ENCODE results near the gene GRAP. TPM values are rescaled to one million over a fixed set of nuclear protein-coding genes. Genes with fewer than 3 reads are reported as not detected.

GRAP gene
- total and polyA plus RNA-seq, 12 donors = 0.99 to 3.7 (median 2.3) TPM

GRCh38 chr17:19009970-19010369 is 36.8 kb downstream of the GRAP start:
- Histone ChIP-seq H3K27me3 (no peaks in the 10 kb centered on the region), H3K9me3 (peaks cover 0 to 12% (median 0%) of the 10 kb centered on the region in 11 donors), H3K4me3 (no peak overlapping the region), H3K4me1 (peaks cover 0 to 2% (median 0%) of the 10 kb centered on the region in 9 donors), H3K36me3 (no peaks in the 10 kb centered on the region), H3K27ac (no peak overlapping the region)
- DNase-seq (no peak), ATAC-seq (no peak)
- TF ChIP-seq CTCF (IDR thresholded peaks at IDR 0.05) = no peak
- intact Hi-C loops (cut with DNase I) = no loop called here
- WGBS, 2 donors = 92 to 95% methylated on average over 12 of the region's 12 CpGs

GRCh38 chr17:19006698-19007097 is 40.1 kb downstream of the GRAP start:
- intact Hi-C loops (cut with DNase I) = no loop called here

GRCh38 chr17:19005789-19006430 is 40.8 kb downstream of the GRAP start:
- intact Hi-C loops (cut with DNase I) = no loop called here
- H3K4me1 ChIP-seq = peaks cover 0 to 32% (median 10%) of the 10 kb centered on the region in 9 donors
- ATAC-seq = no peak
- peak in 1 of 2 donors; percentile 1 for DNase-seq
- no peaks in the 10 kb centered on the region for H3K36me3 ChIP-seq
- no peak for TF ChIP-seq CTCF (IDR thresholded peaks at IDR 0.05)
- H3K4me3 ChIP-seq = no peak overlapping the region
- 87 to 92% methylated on average over 4 of the region's 4 CpGs for WGBS, 2 donors
- H3K27me3 ChIP-seq = peaks cover 0 to 14% (median 0%) of the 10 kb centered on the region in 7 donors
- no peak overlapping the region for H3K27ac ChIP-seq
- H3K9me3 ChIP-seq = peaks cover 0 to 12% (median 0%) of the 10 kb centered on the region in 11 donors

More at GRCh38 chr17:19006698-19007097, 40.1 kb downstream of the GRAP start:
- DNase-seq = no peak
- Histone ChIP-seq H3K27me3 (peaks cover 0 to 14% (median 0%) of the 10 kb centered on the region in 7 donors), H3K4me3 (no peak overlapping the region), H3K36me3 (no peaks in the 10 kb centered on the region), H3K9me3 (peaks cover 0 to 12% (median 0%) of the 10 kb centered on the region in 11 donors), H3K27ac (no peak overlapping the region), H3K4me1 (peaks cover 0 to 28% (median 10%) of the 10 kb centered on the region in 9 donors)
- no peak for TF ChIP-seq CTCF (IDR thresholded peaks at IDR 0.05)
- ATAC-seq = no peak

- 83 to 89% methylated on average over 12 to 13 of the region's 13 CpGs for WGBS, 2 donors
- peak in 3 of 8 donors; percentile 7 to 27 (median 10) for ATAC-seq
- peak overlapping the region in 1 of 10 donors; percentile 73 for H3K27ac ChIP-seq
Observed at GRCh38 chr17:19005137-19005773, 41.5 kb downstream of the GRAP start.

More at GRCh38 chr17:19005137-19005773, 41.5 kb downstream of the GRAP start:
- DNase-seq = peak in 1 of 2 donors; percentile 3
- peaks cover 0 to 14% (median 0%) of the 10 kb centered on the region in 7 donors for H3K27me3 ChIP-seq
- peaks cover 0 to 33% (median 10%) of the 10 kb centered on the region in 9 donors for H3K4me1 ChIP-seq
- H3K4me3 ChIP-seq = peak overlapping the region in 8 of 10 donors; percentile 31 to 62 (median 56)
- TF ChIP-seq CTCF (IDR thresholded peaks at IDR 0.05) = no peak
- intact Hi-C loops (cut with DNase I) = no loop called here
- peaks cover 0 to 12% (median 0%) of the 10 kb centered on the region in 11 donors for H3K9me3 ChIP-seq
- no peaks in the 10 kb centered on the region for H3K36me3 ChIP-seq
